Colonic mucosa (tissue), 4 donors: Measurements from ENCODE around the gene ACOXL. TPM values are rescaled to one million over a fixed set of nuclear protein-coding genes. Genes with fewer than 3 reads are reported as not detected.

ENCODE experiments used
- DNase-seq: peaks from one replicate; pipeline ENCODE4 v3.0.0-alpha.2; 2020
- H3K27ac ChIP-seq: fragments of 200-600 bp; one replicate; pipeline ENCODE4 v1.8.0; 2021
- H3K27me3 ChIP-seq: fragments of 200-600 bp; one replicate; pipeline ENCODE4 v1.8.0; 2021
- H3K36me3 ChIP-seq: fragments of 200-600 bp; one replicate; pipeline ENCODE4 v1.8.0; 2021
- H3K4me1 ChIP-seq: fragments of 200-600 bp; one replicate; pipeline ENCODE4 v1.8.0; 2021; ENCODE audit warnings: mild to moderate bottlenecking
- H3K4me3 ChIP-seq: fragments of 200-600 bp; one replicate; pipeline ENCODE4 v1.8.0; 2021
- H3K9ac ChIP-seq, 2 donors: one replicate each; pipeline ENCODE4 v1.7.0; 2013; ENCODE audit warnings: control low read depth in 2 of 2, low read depth in 2 of 2, low read length in 2 of 2
- H3K9me3 ChIP-seq: fragments of 200-600 bp; one replicate; pipeline ENCODE4 v1.8.0; 2021
- CTCF ChIP-seq: fragments of 200-600 bp; IDR thresholded peaks from one replicate; pipeline ENCODE4 v1.8.0; 2022; ENCODE audit warnings: antibody characterized with exemption, mild to moderate bottlenecking
- intact Hi-C: fragments of 100-400 bp; cut with DNase I; formaldehyde crosslinking; loops from one replicate; pipeline ENCODE4 v1.14.1; 2022
- total RNA-seq, 2 donors: library from RNA; stranded (reverse); fragmentation: NEBNext Ultra II Directional in 1 of 2; extraction: Animal tissue kit (Norgen Biotek cat#: 25700) in 1 of 2; gene quantifications; one replicate each; pipeline ENCODE4 v1.2.1, GENCODE V29; 2021
- donor health status: healthy.
- donor health status: DM: no; HTN: no; CAD: no.
- donor health status: DM: no; HTN: no; CAD: no.

ACOXL gene
- total RNA-seq, 2 donors from 2014 or later = 0.32 to 0.82 TPM

DNA sequence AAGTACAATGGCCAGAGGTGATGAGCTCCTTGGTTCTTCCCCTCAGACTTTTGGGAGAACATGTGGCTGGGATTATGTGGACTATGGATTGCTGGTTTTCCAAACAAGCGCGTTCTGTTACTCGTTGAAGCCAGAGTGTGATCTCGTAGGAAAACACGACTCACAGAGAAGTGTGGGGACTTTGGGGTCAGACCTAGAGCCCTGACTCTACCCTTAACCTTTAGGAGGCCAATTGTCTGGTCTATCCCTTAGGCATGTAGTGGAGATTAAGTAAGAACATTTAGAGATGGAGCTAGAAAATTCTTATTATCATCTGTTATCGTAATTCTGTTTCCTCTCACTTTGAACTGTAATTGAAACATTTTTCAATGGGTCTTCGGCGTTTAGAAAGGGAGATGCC lies 424.2 kb downstream of the ACOXL start:
- intact Hi-C loops = no loop called here
- Histone ChIP-seq H3K4me3 (no peak overlapping the region), H3K9ac (no peak overlapping the region), H3K36me3 (no peaks in the 10 kb centered on the region), H3K27me3 (no peaks in the 10 kb centered on the region), H3K27ac (no peak overlapping the region), H3K9me3 (no peaks in the 10 kb centered on the region), H3K4me1 (no peaks in the 10 kb centered on the region)
- no peak for DNase-seq
- no peak for TF ChIP-seq CTCF

DNA sequence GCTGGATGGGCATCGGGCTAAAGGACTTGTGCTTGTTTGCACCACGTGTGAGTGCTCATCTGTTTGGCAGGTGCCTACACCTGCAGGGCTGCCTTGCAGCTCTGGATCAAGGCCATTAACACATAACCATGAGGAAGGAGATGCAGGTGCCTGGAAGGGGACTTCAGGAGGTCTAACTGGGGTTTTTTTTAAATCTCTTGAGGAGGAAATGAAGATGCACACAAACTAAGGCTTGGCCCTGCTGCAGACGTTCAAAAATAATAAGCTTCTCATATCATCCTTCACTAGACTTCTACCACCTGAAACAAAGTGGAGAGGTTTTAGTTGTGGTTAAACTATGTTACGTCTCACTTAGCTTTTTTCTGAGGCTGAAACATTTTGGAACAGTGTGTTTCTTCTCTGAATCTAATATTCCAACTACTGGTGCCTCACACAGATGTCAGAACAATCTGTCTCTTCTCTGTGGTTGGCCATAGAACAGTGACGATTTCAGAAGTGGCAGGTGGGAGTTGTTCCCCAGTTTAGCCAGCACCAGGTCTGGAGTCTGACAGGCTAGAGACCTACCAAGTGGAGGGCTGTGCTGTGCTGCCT lies 424.8 kb downstream of the ACOXL start:
- intact Hi-C loops = no loop called here
- Histone ChIP-seq H3K4me1 (no peaks in the 10 kb centered on the region), H3K36me3 (no peaks in the 10 kb centered on the region), H3K27ac (no peak overlapping the region), H3K4me3 (no peak overlapping the region), H3K9me3 (no peaks in the 10 kb centered on the region), H3K9ac (no peak overlapping the region), H3K27me3 (no peaks in the 10 kb centered on the region)
- TF ChIP-seq CTCF = no peak
- DNase-seq = no peak

DNA sequence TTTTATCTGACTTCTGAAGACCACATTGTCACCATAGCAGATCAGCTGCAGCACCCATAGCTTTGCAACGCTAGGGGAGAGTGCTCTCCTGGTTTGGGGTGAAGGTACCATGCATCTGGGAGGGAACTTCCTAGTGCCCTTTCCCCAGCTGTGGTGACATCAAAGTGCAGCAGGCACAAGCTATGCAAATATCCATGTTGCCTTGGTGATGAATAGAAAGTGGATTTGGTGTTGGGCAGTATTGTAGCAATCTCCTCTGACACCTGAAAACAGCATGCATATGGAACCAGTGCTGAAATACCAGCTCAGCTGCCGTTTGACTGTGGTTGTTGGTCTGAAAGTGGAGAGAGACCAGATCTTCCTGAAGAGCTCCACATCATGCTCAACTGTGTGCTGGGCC lies 425.4 kb downstream of the ACOXL start:
- H3K4me3 ChIP-seq = no peak overlapping the region
- no peaks in the 10 kb centered on the region for H3K9me3 ChIP-seq
- no peaks in the 10 kb centered on the region for H3K4me1 ChIP-seq
- no peaks in the 10 kb centered on the region for H3K36me3 ChIP-seq
- no peak for TF ChIP-seq CTCF
- no peak for DNase-seq
- H3K27ac ChIP-seq = no peak overlapping the region
- intact Hi-C loops = no loop called here
- H3K9ac ChIP-seq = no peak overlapping the region
- H3K27me3 ChIP-seq = no peaks in the 10 kb centered on the region

GRCh38 chr2:111159641-111160040 lies 427.3 kb downstream of the ACOXL start:
- Histone ChIP-seq H3K9ac (no peak overlapping the region), H3K9me3 (no peaks in the 10 kb centered on the region), H3K27me3 (no peaks in the 10 kb centered on the region), H3K27ac (no peak overlapping the region), H3K4me3 (no peak overlapping the region), H3K4me1 (no peaks in the 10 kb centered on the region), H3K36me3 (no peaks in the 10 kb centered on the region)
- no peak for TF ChIP-seq CTCF
- DNase-seq = no peak
- intact Hi-C loops = no loop called here

GRCh38 chr2:111160758-111161157 lies 428.4 kb downstream of the ACOXL start:
- no peak for DNase-seq
- Histone ChIP-seq H3K4me1 (no peaks in the 10 kb centered on the region), H3K9me3 (no peaks in the 10 kb centered on the region), H3K27me3 (no peaks in the 10 kb centered on the region), H3K36me3 (no peaks in the 10 kb centered on the region), H3K27ac (no peak overlapping the region), H3K9ac (no peak overlapping the region), H3K4me3 (no peak overlapping the region)
- intact Hi-C loops = no loop called here
- no peak for TF ChIP-seq CTCF
